ENCODE data around the gene PTGDR2.
A peak's percentile ranks its signal among the peaks of the same experiment; 100 is the strongest.
"Not testable (repeated sequence)": the region's sequence is repeated elsewhere in the genome, so short reads cannot be mapped to it uniquely, and the experiment has no call there.

The PTGDR2 gene

GRCh38 chr11:60841797-60842667, 13.7 kb downstream of the PTGDR2 start, which contains the start of gene CCDC86:
TSS of gene CCDC86 (plus strand) at chr11:60842113. CDS start at chr11:60842125, 12 bp downstream.
- DNase-seq (ENCODE audit: low read depth): peak; percentile 97

- no peak for DNase-seq (ENCODE audit: low read depth)
These were observed 15.0 kb downstream of the PTGDR2 start for GRCh38 chr11:60840470-60841430.

- no peak for DNase-seq (ENCODE audit: low read depth)
These were observed 17.6 kb downstream of the PTGDR2 start for GRCh38 chr11:60838132-60838531.

GRCh38 chr11:60836866-60837515, 18.8 kb downstream of the PTGDR2 start:
- no peak for DNase-seq (ENCODE audit: low read depth)

GRCh38 chr11:60835534-60835846, 20.3 kb downstream of the PTGDR2 start:
- DNase-seq (ENCODE audit: low read depth): no peak

- no peak for DNase-seq (ENCODE audit: low read depth)
These were observed 20.8 kb downstream of the PTGDR2 start for GRCh38 chr11:60834742-60835533.

GRCh38 chr11:60831501-60832079, 24.2 kb downstream of the PTGDR2 start:
- DNase-seq (ENCODE audit: low read depth): no peak

- peak; percentile 70 for DNase-seq (ENCODE audit: low read depth)
These were observed 24.6 kb downstream of the PTGDR2 start for GRCh38 chr11:60831143-60831500.

GRCh38 chr11:60830478-60831142, 25.1 kb downstream of the PTGDR2 start:
- DNase-seq (ENCODE audit: low read depth): no peak

- no peak for DNase-seq (ENCODE audit: low read depth)
These were observed 30.0 kb downstream of the PTGDR2 start for GRCh38 chr11:60825790-60826189.

- DNase-seq (ENCODE audit: low read depth): no peak
These were observed 30.6 kb downstream of the PTGDR2 start for GRCh38 chr11:60825118-60825517.

GRCh38 chr11:60823745-60824306, 31.9 kb downstream of the PTGDR2 start:
- DNase-seq (ENCODE audit: low read depth): not testable (repeated sequence)

GRCh38 chr11:60821827-60822599, 33.7 kb downstream of the PTGDR2 start:
- no peak for DNase-seq (ENCODE audit: low read depth)

GRCh38 chr11:60818057-60818456, 37.7 kb downstream of the PTGDR2 start:
- DNase-seq (ENCODE audit: low read depth): no peak

GRCh38 chr11:60816590-60817157, 39.1 kb downstream of the PTGDR2 start:
- no peak for DNase-seq (ENCODE audit: low read depth)

- no peak for DNase-seq (ENCODE audit: low read depth)
These were observed 41.6 kb downstream of the PTGDR2 start for GRCh38 chr11:60814112-60814511.

GRCh38 chr11:60813324-60813723, 42.4 kb downstream of the PTGDR2 start:
- no peak for DNase-seq (ENCODE audit: low read depth)

- no peak for DNase-seq (ENCODE audit: low read depth)
These were observed 45.2 kb downstream of the PTGDR2 start for GRCh38 chr11:60810569-60810968.

GRCh38 chr11:60810151-60810550, 45.6 kb downstream of the PTGDR2 start:
- no peak for DNase-seq (ENCODE audit: low read depth)
